ENCODE data around the gene RNASE4. TPM values are rescaled to one million over a fixed set of nuclear protein-coding genes. Genes with fewer than 3 reads are reported as not detected.

RNASE4 gene
- total RNA-seq, 1 experiment from 2014 or later, result 3.3 TPM

DNA sequence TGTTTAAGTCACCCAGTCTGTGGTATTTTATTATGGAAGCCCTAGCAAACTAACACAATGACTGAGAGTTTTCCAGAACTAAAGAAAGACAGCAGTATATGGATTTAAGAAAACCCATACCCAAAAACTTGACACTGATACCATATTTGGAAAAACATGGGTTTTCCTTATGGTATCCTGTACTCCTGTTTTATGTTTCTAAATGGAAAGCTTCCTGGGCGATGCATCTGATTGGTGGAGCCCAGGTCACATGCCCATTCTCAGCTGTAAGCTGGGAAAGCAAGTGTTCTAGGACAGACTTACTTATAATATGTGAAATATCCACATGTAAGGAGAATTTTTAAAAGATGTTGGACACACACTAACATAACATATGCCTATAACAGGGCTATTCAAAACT lies 4.5 kb upstream of the RNASE4 start:
- in situ Hi-C loops (cut with HindIII; ENCODE audit: low pct_unique_long_range_greater_than_20kb, low sequenced_read_pairs), result no loop called here

DNA sequence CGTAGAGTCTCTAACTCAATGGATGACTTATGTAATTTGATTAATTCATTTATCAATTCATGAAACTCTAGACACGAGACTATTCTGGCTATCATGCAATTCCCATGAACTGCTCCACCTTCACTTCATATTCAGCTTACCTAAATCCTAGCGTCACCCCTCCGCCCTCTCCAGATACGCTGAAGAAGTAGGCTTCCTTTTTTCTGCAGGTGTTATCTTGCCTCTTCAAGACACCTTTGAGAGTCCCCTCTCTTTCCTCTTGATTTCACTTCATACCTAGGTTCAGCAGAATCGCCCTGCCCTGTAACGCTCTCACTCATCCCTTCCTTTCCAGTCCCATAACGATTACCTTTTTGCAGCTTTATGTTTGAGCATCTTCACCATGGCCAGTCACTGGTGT lies 4.0 kb upstream of the RNASE4 start:
- intact Hi-C loops (cut with micrococcal nuclease; ENCODE audit: unreplicated experiment), result loop anchor here (5.0 kb wide), 1 partner anchor 68 kb away; no protein-coding TSS in a partner anchor
- in situ Hi-C loops (cut with HindIII; ENCODE audit: low pct_unique_long_range_greater_than_20kb, low sequenced_read_pairs), result no loop called here

More for the DNA sequence above, 4.5 kb upstream of the RNASE4 start:
- H3K9me3 ChIP-seq (ENCODE audit: control insufficient read depth, insufficient read depth, low read depth, low read length), result no peaks in the 10 kb centered on the region
- no TSS peak for BruUV-seq (replicated peaks)
- 0 out of 2 replicates have a peak overlapping the region, but pooled peaks have one; percentile 69 for H3K27ac ChIP-seq (ENCODE audit: low read length)
- H3K4me3 ChIP-seq (ENCODE audit: low read depth in 2 of 2, low read length in 2 of 2), result peak overlapping the region; percentile 81 to 97
- H3K4me1 ChIP-seq (ENCODE audit: control insufficient read depth, insufficient read depth, low read length), result no peaks in the 10 kb centered on the region; the same call in none of the 2 replicates
- ATAC-seq (no peak), DNase-seq (ENCODE audit: low read depth, low spot score) (peak; percentile 52)
- POLR2A ChIA-PET, result no interaction called here
- no peaks in the 10 kb centered on the region for H3K36me3 ChIP-seq (ENCODE audit: control insufficient read depth, insufficient read depth, low read length)
- H3K27me3 ChIP-seq (ENCODE audit: control insufficient read depth, insufficient read depth, low read length), result no peaks in the 10 kb centered on the region
- intact Hi-C loops (cut with micrococcal nuclease; ENCODE audit: unreplicated experiment), result loop anchor here (5.0 kb wide), 1 partner anchor 68 kb away; no protein-coding TSS in a partner anchor
- TF ChIP-seq, protein P1, sequence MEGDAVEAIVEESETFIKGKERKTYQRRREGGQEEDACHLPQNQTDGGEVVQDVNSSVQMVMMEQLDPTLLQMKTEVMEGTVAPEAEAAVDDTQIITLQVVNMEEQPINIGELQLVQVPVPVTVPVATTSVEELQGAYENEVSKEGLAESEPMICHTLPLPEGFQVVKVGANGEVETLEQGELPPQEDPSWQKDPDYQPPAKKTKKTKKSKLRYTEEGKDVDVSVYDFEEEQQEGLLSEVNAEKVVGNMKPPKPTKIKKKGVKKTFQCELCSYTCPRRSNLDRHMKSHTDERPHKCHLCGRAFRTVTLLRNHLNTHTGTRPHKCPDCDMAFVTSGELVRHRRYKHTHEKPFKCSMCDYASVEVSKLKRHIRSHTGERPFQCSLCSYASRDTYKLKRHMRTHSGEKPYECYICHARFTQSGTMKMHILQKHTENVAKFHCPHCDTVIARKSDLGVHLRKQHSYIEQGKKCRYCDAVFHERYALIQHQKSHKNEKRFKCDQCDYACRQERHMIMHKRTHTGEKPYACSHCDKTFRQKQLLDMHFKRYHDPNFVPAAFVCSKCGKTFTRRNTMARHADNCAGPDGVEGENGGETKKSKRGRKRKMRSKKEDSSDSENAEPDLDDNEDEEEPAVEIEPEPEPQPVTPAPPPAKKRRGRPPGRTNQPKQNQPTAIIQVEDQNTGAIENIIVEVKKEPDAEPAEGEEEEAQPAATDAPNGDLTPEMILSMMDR (IDR thresholded peaks at IDR 0.05), result no peak
- no peak for TF ChIP-seq POLR2AphosphoS5 (IDR thresholded peaks at IDR 0.05; ENCODE audit: low read depth, low read length)
- no peak for TF ChIP-seq SIN3A (IDR thresholded peaks at IDR 0.05; ENCODE audit: borderline replicate concordance, insufficient read depth, low read depth, low read length)
- TF ChIP-seq TCF7L2 (IDR thresholded peaks at IDR 0.05; ENCODE audit: low read depth, low read length), result no peak
- TF ChIP-seq, protein P2, sequence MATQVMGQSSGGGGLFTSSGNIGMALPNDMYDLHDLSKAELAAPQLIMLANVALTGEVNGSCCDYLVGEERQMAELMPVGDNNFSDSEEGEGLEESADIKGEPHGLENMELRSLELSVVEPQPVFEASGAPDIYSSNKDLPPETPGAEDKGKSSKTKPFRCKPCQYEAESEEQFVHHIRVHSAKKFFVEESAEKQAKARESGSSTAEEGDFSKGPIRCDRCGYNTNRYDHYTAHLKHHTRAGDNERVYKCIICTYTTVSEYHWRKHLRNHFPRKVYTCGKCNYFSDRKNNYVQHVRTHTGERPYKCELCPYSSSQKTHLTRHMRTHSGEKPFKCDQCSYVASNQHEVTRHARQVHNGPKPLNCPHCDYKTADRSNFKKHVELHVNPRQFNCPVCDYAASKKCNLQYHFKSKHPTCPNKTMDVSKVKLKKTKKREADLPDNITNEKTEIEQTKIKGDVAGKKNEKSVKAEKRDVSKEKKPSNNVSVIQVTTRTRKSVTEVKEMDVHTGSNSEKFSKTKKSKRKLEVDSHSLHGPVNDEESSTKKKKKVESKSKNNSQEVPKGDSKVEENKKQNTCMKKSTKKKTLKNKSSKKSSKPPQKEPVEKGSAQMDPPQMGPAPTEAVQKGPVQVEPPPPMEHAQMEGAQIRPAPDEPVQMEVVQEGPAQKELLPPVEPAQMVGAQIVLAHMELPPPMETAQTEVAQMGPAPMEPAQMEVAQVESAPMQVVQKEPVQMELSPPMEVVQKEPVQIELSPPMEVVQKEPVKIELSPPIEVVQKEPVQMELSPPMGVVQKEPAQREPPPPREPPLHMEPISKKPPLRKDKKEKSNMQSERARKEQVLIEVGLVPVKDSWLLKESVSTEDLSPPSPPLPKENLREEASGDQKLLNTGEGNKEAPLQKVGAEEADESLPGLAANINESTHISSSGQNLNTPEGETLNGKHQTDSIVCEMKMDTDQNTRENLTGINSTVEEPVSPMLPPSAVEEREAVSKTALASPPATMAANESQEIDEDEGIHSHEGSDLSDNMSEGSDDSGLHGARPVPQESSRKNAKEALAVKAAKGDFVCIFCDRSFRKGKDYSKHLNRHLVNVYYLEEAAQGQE (IDR thresholded peaks at IDR 0.05; ENCODE audit: insufficient read depth in 1 of 2, low read depth in 2 of 2, low read length in 1 of 2), result no peak
- CTCF ChIA-PET, result no interaction called here

More for the DNA sequence above, 4.0 kb upstream of the RNASE4 start:
- no peaks in the 10 kb centered on the region for H3K27me3 ChIP-seq (ENCODE audit: control insufficient read depth, insufficient read depth, low read length)
- DNase-seq (ENCODE audit: low read depth, low spot score) (no peak), ATAC-seq (no peak)
- CTCF ChIA-PET, result no interaction called here
- POLR2A ChIA-PET, result no interaction called here
- H3K9me3 ChIP-seq (ENCODE audit: control insufficient read depth, insufficient read depth, low read depth, low read length), result no peaks in the 10 kb centered on the region
- BruUV-seq (replicated peaks), result no TSS peak
- peaks cover 2% of the 10 kb centered on the region for H3K4me1 ChIP-seq (ENCODE audit: control insufficient read depth, insufficient read depth, low read length)
- H3K4me3 ChIP-seq (ENCODE audit: low read depth in 2 of 2, low read length in 2 of 2), result peak overlapping the region; percentile 81 to 97
- peak overlapping the region; percentile 69; the same call in 1 of the 2 replicates for H3K27ac ChIP-seq (ENCODE audit: low read length)
- TF ChIP-seq SIN3A (IDR thresholded peaks at IDR 0.05; ENCODE audit: borderline replicate concordance, insufficient read depth, low read depth, low read length) (no peak), TCF7L2 (IDR thresholded peaks at IDR 0.05; ENCODE audit: low read depth, low read length) (no peak), POLR2AphosphoS5 (IDR thresholded peaks at IDR 0.05; ENCODE audit: low read depth, low read length) (no peak)
- TF ChIP-seq, protein P1 (IDR thresholded peaks at IDR 0.05), result no peak
- TF ChIP-seq, protein P2 (IDR thresholded peaks at IDR 0.05; ENCODE audit: insufficient read depth in 1 of 2, low read depth in 2 of 2, low read length in 1 of 2), result no peak
- no peaks in the 10 kb centered on the region for H3K36me3 ChIP-seq (ENCODE audit: control insufficient read depth, insufficient read depth, low read length)

Measured in Panc1 (cell line).